ENCODE data around the gene INSR. TPM values are rescaled to one million over a fixed set of nuclear protein-coding genes. Genes with fewer than 3 reads are reported as not detected.
A peak's percentile ranks its signal among the peaks of the same experiment; 100 is the strongest.

INSR gene
- total RNA-seq, 4 donors from 2014 or later, result 38.9 to 101 (median 67.7) TPM

GRCh38 chr19:7226739-7227138, 67.5 kb downstream of the INSR start:
- Histone ChIP-seq H3K4me1 (peaks cover 7 to 13% of the 10 kb centered on the region in 2 donors), H3K27me3 (no peaks in the 10 kb centered on the region), H3K27ac (no peak overlapping the region), H3K36me3 (no peaks in the 10 kb centered on the region), H3K4me3 (replicated peaks in 1 of 3) (no peak overlapping the region), H3K9me3 (no peaks in the 10 kb centered on the region)
- DNase-seq, result no peak
- TF ChIP-seq POLR2A (IDR thresholded peaks at IDR 0.05), result no peak
- no peak for TF ChIP-seq CTCF (IDR thresholded peaks at IDR 0.05)
- intact Hi-C loops (cut with DNase I), result no loop called here

GRCh38 chr19:7225741-7226140, 68.5 kb downstream of the INSR start:
- intact Hi-C loops (cut with DNase I), result no loop called here
- Histone ChIP-seq H3K27me3 (no peaks in the 10 kb centered on the region), H3K27ac (no peak overlapping the region), H3K4me1 (peaks cover 7 to 10% of the 10 kb centered on the region in 2 donors), H3K4me3 (replicated peaks in 1 of 3) (no peak overlapping the region), H3K9me3 (no peaks in the 10 kb centered on the region), H3K36me3 (no peaks in the 10 kb centered on the region)
- DNase-seq, result no peak
- 78 to 90% methylated on average over 4 to 10 of the region's 10 CpGs for WGBS, 2 donors
- no peak for TF ChIP-seq CTCF (IDR thresholded peaks at IDR 0.05)
- no peak for TF ChIP-seq POLR2A (IDR thresholded peaks at IDR 0.05)

- H3K27ac ChIP-seq, result no peak overlapping the region
- no peaks in the 10 kb centered on the region for H3K36me3 ChIP-seq
- no peaks in the 10 kb centered on the region for H3K27me3 ChIP-seq
- no peak overlapping the region for H3K4me3 ChIP-seq (replicated peaks in 1 of 3)
- 85% methylated on average over 5 to 7 of the region's 7 CpGs for WGBS, 2 donors
- TF ChIP-seq POLR2A (IDR thresholded peaks at IDR 0.05) (no peak), CTCF (IDR thresholded peaks at IDR 0.05) (no peak)
- DNase-seq, result no peak
- intact Hi-C loops (cut with DNase I), result no loop called here
- H3K9me3 ChIP-seq, result no peaks in the 10 kb centered on the region
- peaks cover 7 to 10% of the 10 kb centered on the region in 2 donors for H3K4me1 ChIP-seq
Observed at GRCh38 chr19:7224995-7225394, 69.2 kb downstream of the INSR start.

GRCh38 chr19:7224209-7224686, 70.0 kb downstream of the INSR start:
- Histone ChIP-seq H3K4me1 (peaks cover 7 to 10% of the 10 kb centered on the region in 2 donors), H3K27me3 (no peaks in the 10 kb centered on the region), H3K27ac (peak overlapping the region in 2 of 3 donors; percentile 23 to 74), H3K36me3 (no peaks in the 10 kb centered on the region), H3K9me3 (no peaks in the 10 kb centered on the region), H3K4me3 (replicated peaks in 1 of 3) (no peak overlapping the region)
- intact Hi-C loops (cut with DNase I), result no loop called here
- DNase-seq, result peak; percentile 8 to 79
- TF ChIP-seq POLR2A (IDR thresholded peaks at IDR 0.05) (no peak), CTCF (IDR thresholded peaks at IDR 0.05) (no peak)
- WGBS, 2 donors, result 56 to 75% methylated on average over 18 of the region's 18 CpGs

GRCh38 chr19:7223429-7223828, 70.8 kb downstream of the INSR start:
- Histone ChIP-seq H3K27me3 (no peaks in the 10 kb centered on the region), H3K4me3 (replicated peaks in 1 of 3) (no peak overlapping the region), H3K36me3 (no peaks in the 10 kb centered on the region), H3K4me1 (peaks cover 7 to 10% of the 10 kb centered on the region in 2 donors), H3K27ac (peak overlapping the region in 1 of 3 donors; percentile 74), H3K9me3 (no peaks in the 10 kb centered on the region)
- intact Hi-C loops (cut with DNase I), result no loop called here
- WGBS, 2 donors, result 84 to 89% methylated on average over 1 of the region's 1 CpG
- DNase-seq, result no peak
- TF ChIP-seq POLR2A (IDR thresholded peaks at IDR 0.05), result no peak
- no peak for TF ChIP-seq CTCF (IDR thresholded peaks at IDR 0.05)

Data from thyroid gland (tissue), 4 donors.